Stimulated activated CD4-positive, alpha-beta T cell treated with anti-CD3 and anti-CD28 coated beads, Interleukin-4, amount 100 ng/mL, for 1 hour (primary cell): ENCODE data around the gene PAFAH1B2.
"Not testable (repeated sequence)": the region's sequence is repeated elsewhere in the genome, so short reads cannot be mapped to it uniquely, and the experiment has no call there.

ENCODE experiments used
- DNase-seq: peaks from one replicate; pipeline ENCODE4 v3.0.0-alpha.2; 2020

The PAFAH1B2 gene

DNA sequence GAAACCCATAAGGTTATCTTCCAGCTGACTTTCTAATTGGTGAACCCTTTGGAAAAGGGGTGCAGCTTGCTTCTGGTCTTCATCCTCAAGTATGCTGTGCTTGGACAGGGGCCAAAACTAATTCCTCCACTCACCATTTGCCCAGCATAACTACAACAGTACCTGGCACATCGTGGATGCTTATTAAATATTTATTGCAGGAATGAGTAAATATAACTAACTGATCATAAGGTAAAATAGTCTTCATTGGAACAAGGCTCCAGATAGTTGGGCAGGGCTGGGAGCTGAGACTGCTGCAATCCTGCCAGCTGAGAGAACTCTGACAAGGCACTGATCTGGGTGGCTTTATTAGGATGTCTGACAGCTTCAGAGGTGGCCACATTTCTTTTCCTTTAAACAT, 32.1 kb downstream of the PAFAH1B2 start:
- no peak for DNase-seq

- DNase-seq = no peak
These were observed 33.6 kb downstream of the PAFAH1B2 start for GRCh38 chr11:117177534-117178209.

DNA sequence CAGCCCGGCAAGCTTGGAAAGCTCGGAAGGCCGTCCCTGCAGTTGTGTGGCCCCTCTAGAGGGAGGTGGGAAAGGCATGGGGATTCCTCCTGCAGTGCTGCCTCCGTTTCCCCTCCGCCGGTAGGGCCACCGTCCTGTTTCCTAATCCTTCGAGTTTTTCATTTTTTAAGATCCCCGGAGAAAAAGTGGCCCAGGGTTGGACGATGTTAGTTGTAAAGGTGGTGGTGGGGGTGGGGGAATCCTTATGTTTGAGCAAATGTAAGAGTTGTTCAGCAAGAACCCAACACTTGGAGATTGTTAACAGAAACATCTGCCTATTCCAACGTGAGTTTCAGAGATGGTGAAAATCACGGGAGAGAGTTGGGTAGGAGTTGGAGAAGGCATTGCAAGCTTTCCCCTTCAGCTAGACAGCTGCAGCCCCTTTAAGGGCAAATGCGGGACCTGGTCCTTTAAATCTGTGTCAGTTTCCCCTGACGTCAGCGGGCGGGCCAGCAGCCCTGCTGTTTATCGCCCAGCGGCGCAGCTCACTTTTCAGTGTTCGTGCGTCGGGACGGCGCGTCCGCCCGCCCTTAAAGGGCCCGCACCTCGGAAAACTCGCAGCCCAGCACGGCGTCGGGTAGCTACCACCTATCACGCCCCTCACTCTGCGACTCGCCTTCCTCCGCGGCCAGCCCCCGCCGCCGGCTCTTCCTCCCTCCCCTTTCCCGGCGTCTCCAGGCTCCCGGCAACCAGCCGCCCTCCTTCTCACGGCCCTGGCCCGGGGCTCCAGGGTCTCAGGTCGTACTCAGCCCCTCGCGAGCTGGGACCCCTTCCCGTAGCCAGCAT, 34.3 kb downstream of the PAFAH1B2 start, which contains the start of gene SIDT2:
TSS of gene SIDT2 (plus strand) at position 534 of the 825 bp plus-strand sequence. CDS start 521 bp downstream, outside the sequence.
- peak; percentile 88 for DNase-seq

DNA sequence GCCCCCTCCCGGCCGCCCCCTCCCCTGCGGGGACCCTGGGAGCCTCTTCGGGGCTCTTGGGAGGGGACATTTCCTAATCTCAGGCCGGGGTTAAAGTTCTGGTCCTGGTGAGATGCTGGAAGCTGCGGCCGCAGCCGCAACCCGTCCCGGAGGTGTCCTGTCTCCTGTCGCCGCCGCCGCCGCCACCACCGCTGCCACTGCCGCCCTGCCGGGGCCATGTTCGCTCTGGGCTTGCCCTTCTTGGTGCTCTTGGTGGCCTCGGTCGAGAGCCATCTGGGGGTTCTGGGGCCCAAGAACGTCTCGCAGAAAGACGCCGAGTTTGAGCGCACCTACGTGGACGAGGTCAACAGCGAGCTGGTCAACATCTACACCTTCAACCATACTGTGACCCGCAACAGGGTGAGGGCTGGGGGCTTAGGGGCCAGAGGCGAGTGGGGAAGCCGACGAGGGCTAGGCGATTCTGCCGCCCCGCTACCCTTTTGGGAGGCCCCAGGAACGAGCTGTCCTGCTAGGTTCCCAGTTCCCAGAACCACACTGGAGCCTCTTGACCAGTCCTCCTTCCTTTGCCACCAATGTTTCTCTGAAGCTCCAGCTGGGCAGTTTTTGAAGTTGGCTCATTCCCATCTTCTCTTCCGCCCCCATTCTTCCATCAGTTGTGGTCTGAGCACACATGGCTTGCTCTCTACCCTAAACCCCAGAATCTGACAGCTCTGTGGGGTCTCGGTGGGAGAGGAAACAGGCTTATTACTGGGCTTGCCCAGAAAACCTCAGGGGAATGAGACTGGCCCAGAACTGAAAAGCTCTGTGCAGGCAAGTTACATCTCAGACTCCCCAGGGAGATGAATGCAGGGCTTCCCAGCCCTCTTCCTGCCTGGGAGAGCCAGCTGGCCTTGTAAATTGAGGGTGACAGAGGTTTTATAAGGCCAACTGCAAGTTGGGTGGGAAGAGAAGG, 35.2 kb downstream of the PAFAH1B2 start:
- peak; percentile 44 for DNase-seq

- no peak for DNase-seq
These were observed 35.9 kb downstream of the PAFAH1B2 start for GRCh38 chr11:117180020-117180419.

GRCh38 chr11:117180661-117181585, 36.8 kb downstream of the PAFAH1B2 start:
- peak; percentile 53 for DNase-seq

GRCh38 chr11:117181586-117182550, 37.8 kb downstream of the PAFAH1B2 start:
- no peak for DNase-seq

- DNase-seq = no peak
These were observed 38.5 kb downstream of the PAFAH1B2 start for GRCh38 chr11:117182551-117182935.

DNA sequence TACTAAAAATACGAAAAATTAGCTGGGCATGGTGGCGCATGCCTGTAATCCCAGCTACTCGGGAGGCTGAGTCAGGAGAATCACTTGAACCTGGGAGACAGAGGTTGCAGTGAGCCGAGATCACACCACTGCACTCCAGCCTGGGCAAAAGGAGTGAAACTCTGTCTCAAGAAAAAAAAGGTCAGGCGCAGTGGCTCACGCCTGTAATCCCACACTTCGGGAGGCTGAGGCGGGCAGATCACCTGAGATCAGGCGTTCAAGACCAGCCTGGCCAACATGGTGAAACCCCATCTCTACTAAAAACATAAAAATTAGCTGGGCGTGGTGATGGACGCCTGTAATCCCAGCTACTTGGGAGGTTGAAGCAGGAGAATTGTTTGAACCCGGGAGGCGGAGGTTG, 39.1 kb downstream of the PAFAH1B2 start:
- not testable (repeated sequence) for DNase-seq

DNA sequence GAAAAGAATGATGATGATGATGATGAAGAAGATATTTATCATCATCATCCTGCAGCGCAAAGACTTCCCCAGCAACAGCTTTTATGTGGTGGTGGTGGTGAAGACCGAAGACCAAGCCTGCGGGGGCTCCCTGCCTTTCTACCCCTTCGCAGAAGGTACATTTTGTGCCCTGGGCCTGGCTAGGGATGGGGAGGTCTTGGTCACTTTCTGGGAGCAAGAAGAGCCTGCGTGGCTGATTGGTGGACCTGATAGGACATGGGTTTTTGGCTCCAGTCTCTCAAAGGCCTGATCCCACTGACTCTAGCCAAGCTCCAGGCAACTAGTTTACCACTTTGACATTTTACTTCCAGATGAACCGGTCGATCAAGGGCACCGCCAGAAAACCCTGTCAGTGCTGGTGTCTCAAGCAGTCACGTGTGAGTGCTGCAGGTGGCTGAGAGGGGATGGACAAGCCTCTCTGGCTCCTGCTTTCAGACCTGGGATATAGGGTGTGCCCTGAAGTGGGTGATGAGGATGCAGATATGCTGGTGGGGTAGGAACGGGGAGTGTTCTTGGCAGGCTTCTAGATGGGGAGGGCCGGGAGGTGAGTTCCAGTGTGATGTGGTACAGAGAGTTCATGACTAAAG, 39.8 kb downstream of the PAFAH1B2 start:
- DNase-seq = no peak

DNA sequence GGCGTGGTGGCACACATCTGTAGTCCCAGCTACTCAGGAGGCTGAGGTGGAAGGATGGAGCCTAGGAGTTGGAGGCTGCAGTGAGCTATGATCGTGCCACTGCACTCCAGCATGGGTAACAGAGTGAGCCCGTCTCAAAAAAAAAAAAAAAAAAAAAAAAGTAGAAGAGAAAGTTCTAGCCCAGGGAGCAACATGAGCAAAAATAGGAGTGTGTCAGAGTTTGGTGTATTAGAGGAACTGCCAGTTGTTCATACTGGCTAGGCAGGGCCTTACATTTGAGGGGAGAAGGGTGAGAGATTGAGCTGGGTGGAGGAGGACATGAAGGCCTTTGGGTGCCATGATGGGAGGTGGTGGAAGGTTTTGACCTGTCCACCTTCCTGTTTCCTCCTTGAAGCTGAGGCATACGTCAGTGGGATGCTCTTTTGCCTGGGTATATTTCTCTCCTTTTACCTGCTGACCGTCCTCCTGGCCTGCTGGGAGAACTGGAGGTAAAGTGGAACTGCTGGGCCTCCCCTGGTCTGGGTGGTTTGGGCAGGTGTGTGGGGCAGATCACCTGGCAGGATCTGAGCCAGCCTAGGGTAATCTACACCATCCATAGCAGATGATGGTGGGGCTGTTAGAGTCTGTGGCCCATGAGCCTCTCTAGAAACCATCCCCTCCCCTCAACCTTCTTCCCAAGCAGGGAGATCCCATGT, 41.8 kb downstream of the PAFAH1B2 start:
- no peak for DNase-seq

GRCh38 chr11:117186431-117186761, 42.3 kb downstream of the PAFAH1B2 start:
- no peak for DNase-seq

GRCh38 chr11:117187007-117187406, 42.9 kb downstream of the PAFAH1B2 start:
- DNase-seq = no peak

GRCh38 chr11:117187428-117187798, 43.3 kb downstream of the PAFAH1B2 start:
- no peak for DNase-seq

- DNase-seq = no peak
These were observed 43.9 kb downstream of the PAFAH1B2 start for GRCh38 chr11:117187799-117188481.

- DNase-seq = no peak
These were observed 44.6 kb downstream of the PAFAH1B2 start for GRCh38 chr11:117188620-117189081.

GRCh38 chr11:117189191-117189940, 45.3 kb downstream of the PAFAH1B2 start:
- no peak for DNase-seq

- no peak for DNase-seq
These were observed 46.0 kb downstream of the PAFAH1B2 start for GRCh38 chr11:117189941-117190544.
